ENCODE results near the gene PTX4.

Gene PTX4

GRCh38 chr16:1454561-1454960 is 34.2 kb downstream of the PTX4 start:
- Histone ChIP-seq H3K4me3 (ENCODE audit: low read depth in 1 of 2, low read length in 2 of 2) (no peak overlapping the region), H3K27me3 (ENCODE audit: low read depth, low read length) (no peaks in the 10 kb centered on the region), H3K4me1 (ENCODE audit: control insufficient read depth in 1 of 2, insufficient read depth in 2 of 2, low read length in 2 of 2) (no peaks in the 10 kb centered on the region), H3K27ac (ENCODE audit: low read length) (no peak overlapping the region), H3K36me3 (ENCODE audit: control insufficient read depth in 1 of 2, insufficient read depth in 2 of 2, low read length in 2 of 2) (peaks cover 6 to 93% of the 10 kb centered on the region in 2 donors), H3K9me3 (ENCODE audit: control insufficient read depth in 1 of 2, low read length in 2 of 2) (no peaks in the 10 kb centered on the region)

GRCh38 chr16:1453316-1453715 is 35.4 kb downstream of the PTX4 start:
- Histone ChIP-seq H3K27ac (ENCODE audit: low read length) (no peak overlapping the region), H3K36me3 (ENCODE audit: control insufficient read depth in 1 of 2, insufficient read depth in 2 of 2, low read length in 2 of 2) (peaks cover 6 to 96% of the 10 kb centered on the region in 2 donors), H3K9me3 (ENCODE audit: control insufficient read depth in 1 of 2, low read length in 2 of 2) (no peaks in the 10 kb centered on the region), H3K4me1 (ENCODE audit: control insufficient read depth in 1 of 2, insufficient read depth in 2 of 2, low read length in 2 of 2) (no peaks in the 10 kb centered on the region), H3K4me3 (ENCODE audit: low read depth in 1 of 2, low read length in 2 of 2) (no peak overlapping the region), H3K27me3 (ENCODE audit: low read depth, low read length) (no peaks in the 10 kb centered on the region)

GRCh38 chr16:1452530-1452929 is 36.2 kb downstream of the PTX4 start:
- H3K4me3 ChIP-seq (ENCODE audit: low read depth in 1 of 2, low read length in 2 of 2): no peak overlapping the region
- H3K9me3 ChIP-seq (ENCODE audit: control insufficient read depth in 1 of 2, low read length in 2 of 2): no peaks in the 10 kb centered on the region
- peaks cover 6 to 95% of the 10 kb centered on the region in 2 donors for H3K36me3 ChIP-seq (ENCODE audit: control insufficient read depth in 1 of 2, insufficient read depth in 2 of 2, low read length in 2 of 2)
- no peak overlapping the region for H3K27ac ChIP-seq (ENCODE audit: low read length)
- H3K4me1 ChIP-seq (ENCODE audit: control insufficient read depth in 1 of 2, insufficient read depth in 2 of 2, low read length in 2 of 2): no peaks in the 10 kb centered on the region
- no peaks in the 10 kb centered on the region for H3K27me3 ChIP-seq (ENCODE audit: low read depth, low read length)

- Histone ChIP-seq H3K9me3 (ENCODE audit: control insufficient read depth in 1 of 2, low read length in 2 of 2) (no peaks in the 10 kb centered on the region), H3K4me1 (ENCODE audit: control insufficient read depth in 1 of 2, insufficient read depth in 2 of 2, low read length in 2 of 2) (no peaks in the 10 kb centered on the region), H3K4me3 (ENCODE audit: low read depth in 1 of 2, low read length in 2 of 2) (no peak overlapping the region), H3K36me3 (ENCODE audit: control insufficient read depth in 1 of 2, insufficient read depth in 2 of 2, low read length in 2 of 2) (peaks cover 6 to 96% of the 10 kb centered on the region in 2 donors), H3K27ac (ENCODE audit: low read length) (no peak overlapping the region), H3K27me3 (ENCODE audit: low read depth, low read length) (no peaks in the 10 kb centered on the region)
Measured at GRCh38 chr16:1451702-1452392, 36.9 kb downstream of the PTX4 start.

GRCh38 chr16:1450841-1451240 is 37.9 kb downstream of the PTX4 start:
- Histone ChIP-seq H3K27me3 (ENCODE audit: low read depth, low read length) (no peaks in the 10 kb centered on the region), H3K4me3 (ENCODE audit: low read depth in 1 of 2, low read length in 2 of 2) (no peak overlapping the region), H3K9me3 (ENCODE audit: control insufficient read depth in 1 of 2, low read length in 2 of 2) (no peaks in the 10 kb centered on the region), H3K27ac (ENCODE audit: low read length) (no peak overlapping the region), H3K4me1 (ENCODE audit: control insufficient read depth in 1 of 2, insufficient read depth in 2 of 2, low read length in 2 of 2) (no peaks in the 10 kb centered on the region), H3K36me3 (ENCODE audit: control insufficient read depth in 1 of 2, insufficient read depth in 2 of 2, low read length in 2 of 2) (peaks cover 6 to 97% of the 10 kb centered on the region in 2 donors)

- no peak overlapping the region for H3K4me3 ChIP-seq (ENCODE audit: low read depth in 1 of 2, low read length in 2 of 2)
- H3K4me1 ChIP-seq (ENCODE audit: control insufficient read depth in 1 of 2, insufficient read depth in 2 of 2, low read length in 2 of 2): no peaks in the 10 kb centered on the region
- no peaks in the 10 kb centered on the region for H3K27me3 ChIP-seq (ENCODE audit: low read depth, low read length)
- H3K36me3 ChIP-seq (ENCODE audit: control insufficient read depth in 1 of 2, insufficient read depth in 2 of 2, low read length in 2 of 2): peaks cover 6 to 97% of the 10 kb centered on the region in 2 donors
- no peaks in the 10 kb centered on the region for H3K9me3 ChIP-seq (ENCODE audit: control insufficient read depth in 1 of 2, low read length in 2 of 2)
- H3K27ac ChIP-seq (ENCODE audit: low read length): no peak overlapping the region
Measured at GRCh38 chr16:1450218-1450617, 38.5 kb downstream of the PTX4 start.

- H3K36me3 ChIP-seq (ENCODE audit: control insufficient read depth in 1 of 2, insufficient read depth in 2 of 2, low read length in 2 of 2): peaks cover 6 to 88% of the 10 kb centered on the region in 2 donors
- H3K27me3 ChIP-seq (ENCODE audit: low read depth, low read length): no peaks in the 10 kb centered on the region
- no peak overlapping the region for H3K27ac ChIP-seq (ENCODE audit: low read length)
- H3K9me3 ChIP-seq (ENCODE audit: control insufficient read depth in 1 of 2, low read length in 2 of 2): no peaks in the 10 kb centered on the region
- H3K4me3 ChIP-seq (ENCODE audit: low read depth in 1 of 2, low read length in 2 of 2): no peak overlapping the region
- no peaks in the 10 kb centered on the region for H3K4me1 ChIP-seq (ENCODE audit: control insufficient read depth in 1 of 2, insufficient read depth in 2 of 2, low read length in 2 of 2)
Measured at GRCh38 chr16:1449201-1449788, 39.4 kb downstream of the PTX4 start.

GRCh38 chr16:1448536-1449116 is 40.1 kb downstream of the PTX4 start:
- peaks cover 2 to 81% of the 10 kb centered on the region in 2 donors for H3K36me3 ChIP-seq (ENCODE audit: control insufficient read depth in 1 of 2, insufficient read depth in 2 of 2, low read length in 2 of 2)
- H3K27ac ChIP-seq (ENCODE audit: low read length): no peak overlapping the region
- H3K9me3 ChIP-seq (ENCODE audit: control insufficient read depth in 1 of 2, low read length in 2 of 2): no peaks in the 10 kb centered on the region
- no peaks in the 10 kb centered on the region for H3K4me1 ChIP-seq (ENCODE audit: control insufficient read depth in 1 of 2, insufficient read depth in 2 of 2, low read length in 2 of 2)
- H3K4me3 ChIP-seq (ENCODE audit: low read depth in 1 of 2, low read length in 2 of 2): no peak overlapping the region
- H3K27me3 ChIP-seq (ENCODE audit: low read depth, low read length): no peaks in the 10 kb centered on the region

GRCh38 chr16:1447965-1448364 is 40.8 kb downstream of the PTX4 start:
- Histone ChIP-seq H3K36me3 (ENCODE audit: control insufficient read depth in 1 of 2, insufficient read depth in 2 of 2, low read length in 2 of 2) (peaks cover 0 to 75% of the 10 kb centered on the region in 2 donors), H3K27ac (ENCODE audit: low read length) (no peak overlapping the region), H3K27me3 (ENCODE audit: low read depth, low read length) (no peaks in the 10 kb centered on the region), H3K4me1 (ENCODE audit: control insufficient read depth in 1 of 2, insufficient read depth in 2 of 2, low read length in 2 of 2) (no peaks in the 10 kb centered on the region), H3K4me3 (ENCODE audit: low read depth in 1 of 2, low read length in 2 of 2) (no peak overlapping the region), H3K9me3 (ENCODE audit: control insufficient read depth in 1 of 2, low read length in 2 of 2) (no peaks in the 10 kb centered on the region)

GRCh38 chr16:1446296-1447080 is 42.3 kb downstream of the PTX4 start:
- Histone ChIP-seq H3K36me3 (ENCODE audit: control insufficient read depth in 1 of 2, insufficient read depth in 2 of 2, low read length in 2 of 2) (peaks cover 0 to 61% of the 10 kb centered on the region in 2 donors), H3K27ac (ENCODE audit: low read length) (no peak overlapping the region), H3K9me3 (ENCODE audit: control insufficient read depth in 1 of 2, low read length in 2 of 2) (no peaks in the 10 kb centered on the region), H3K4me3 (ENCODE audit: low read depth in 1 of 2, low read length in 2 of 2) (no peak overlapping the region), H3K27me3 (ENCODE audit: low read depth, low read length) (no peaks in the 10 kb centered on the region), H3K4me1 (ENCODE audit: control insufficient read depth in 1 of 2, insufficient read depth in 2 of 2, low read length in 2 of 2) (no peaks in the 10 kb centered on the region)

- Histone ChIP-seq H3K27ac (ENCODE audit: low read length) (no peak overlapping the region), H3K27me3 (ENCODE audit: low read depth, low read length) (no peaks in the 10 kb centered on the region), H3K4me1 (ENCODE audit: control insufficient read depth in 1 of 2, insufficient read depth in 2 of 2, low read length in 2 of 2) (no peaks in the 10 kb centered on the region), H3K4me3 (ENCODE audit: low read depth in 1 of 2, low read length in 2 of 2) (no peak overlapping the region), H3K9me3 (ENCODE audit: control insufficient read depth in 1 of 2, low read length in 2 of 2) (no peaks in the 10 kb centered on the region), H3K36me3 (ENCODE audit: control insufficient read depth in 1 of 2, insufficient read depth in 2 of 2, low read length in 2 of 2) (peaks cover 0 to 53% of the 10 kb centered on the region in 2 donors)
Measured at GRCh38 chr16:1445518-1446203, 43.1 kb downstream of the PTX4 start.
